Measurements from ENCODE around the gene FAM9C.

Gene FAM9C

GRCh38 chrX:13082206-13083065 lies 38.0 kb upstream of the FAM9C start:
- POLR2A ChIA-PET = no interaction called here
- Histone ChIP-seq H3K36me3 (ENCODE audit: control insufficient read depth in 2 of 2, insufficient read depth in 1 of 2, low read length in 2 of 2) (no peaks in the 10 kb centered on the region), H3K4me1 (ENCODE audit: control insufficient read depth, insufficient read depth, low read length) (peaks cover 7% of the 10 kb centered on the region), H3K4me3 (ENCODE audit: low read depth, low read length) (no peak overlapping the region), H3K27ac (ENCODE audit: extremely low read depth, low read depth, low read length) (no peak overlapping the region), H3K9me3 (ENCODE audit: control insufficient read depth, insufficient read depth, low read depth, low read length) (no peaks in the 10 kb centered on the region)
- no peak for TF ChIP-seq ZBTB11 (tag by site-specific recombination; conservative IDR thresholded peaks at IDR 0.05; ENCODE audit: low read depth)
- no peak for TF ChIP-seq ZNF169 (tag by site-specific recombination; IDR thresholded peaks at IDR 0.05)
- CTCF ChIA-PET = interaction anchor here (0.6 to 1.4 kb wide), 3 partner anchors 136 to 406 kb away, joined by 3 read pairs; no protein-coding TSS in a partner anchor

- Histone ChIP-seq H3K36me3 (ENCODE audit: control insufficient read depth in 2 of 2, insufficient read depth in 1 of 2, low read length in 2 of 2) (no peaks in the 10 kb centered on the region), H3K27ac (ENCODE audit: extremely low read depth, low read depth, low read length) (no peak overlapping the region), H3K4me1 (ENCODE audit: control insufficient read depth, insufficient read depth, low read length) (peaks cover 7% of the 10 kb centered on the region), H3K9me3 (ENCODE audit: control insufficient read depth, insufficient read depth, low read depth, low read length) (no peaks in the 10 kb centered on the region), H3K4me3 (ENCODE audit: low read depth, low read length) (no peak overlapping the region)
- TF ChIP-seq ZNF174 (tag by site-specific recombination; IDR thresholded peaks at IDR 0.05) (no peak), ZBTB6 (tag by site-specific recombination; IDR thresholded peaks at IDR 0.05) (no peak), ZNF785 (tag by site-specific recombination; IDR thresholded peaks at IDR 0.05) (no peak), ZNF473 (tag by site-specific recombination; IDR thresholded peaks at IDR 0.05) (no peak), ZSCAN18 (tag by site-specific recombination; IDR thresholded peaks at IDR 0.05) (no peak), ZNF530 (tag by site-specific recombination; IDR thresholded peaks at IDR 0.05; ENCODE audit: low read depth) (no peak), MEIS1 (CRISPR knock-in tag; IDR thresholded peaks at IDR 0.05; ENCODE audit: borderline replicate concordance) (no peak), ZSCAN4 (tag by site-specific recombination; IDR thresholded peaks at IDR 0.05) (no peak), ZNF354C (tag by site-specific recombination; IDR thresholded peaks at IDR 0.05; ENCODE audit: borderline replicate concordance, low read depth) (no peak), ZNF114 (tag by site-specific recombination; IDR thresholded peaks at IDR 0.05) (no peak), ZBTB48 (tag by site-specific recombination; IDR thresholded peaks at IDR 0.05) (no peak), ZNF626 (tag by site-specific recombination; IDR thresholded peaks at IDR 0.05) (no peak), ZNF223 (tag by site-specific recombination; IDR thresholded peaks at IDR 0.05) (no peak), OVOL3 (tag by site-specific recombination; IDR thresholded peaks at IDR 0.05) (no peak), ZNF211 (tag by site-specific recombination; IDR thresholded peaks at IDR 0.05; ENCODE audit: low read depth) (no peak), SCRT2 (tag by site-specific recombination; IDR thresholded peaks at IDR 0.05) (no peak), ZNF138 (tag by site-specific recombination; IDR thresholded peaks at IDR 0.05; ENCODE audit: borderline replicate concordance) (no peak), GLI2 (tag by site-specific recombination; IDR thresholded peaks at IDR 0.05; ENCODE audit: borderline replicate concordance, low read depth) (no peak)
- POLR2A ChIA-PET = no interaction called here
- CTCF ChIA-PET = interaction anchor here (0.6 to 1.4 kb wide), 5 partner anchors 43 to 407 kb away, joined by 3 read pairs; no protein-coding TSS in a partner anchor
Measured at GRCh38 chrX:13081395-13082205, 37.2 kb upstream of the FAM9C start.
